NCI-H2081 treated with DMSO at 0.1 percent for 48 hours (cell line): ENCODE data around the gene SRL.
"Not testable (repeated sequence)": the region's sequence is repeated elsewhere in the genome, so short reads cannot be mapped to it uniquely, and the experiment has no call there.

Source experiments
- DNase-seq: peaks from one replicate; lab custom pipeline; 2025; lab: John Stamatoyannopoulos, UW

The SRL gene

GRCh38 chr16:4226251-4227039 lies 15.4 kb downstream of the SRL start:
- DNase-seq = no peak

- DNase-seq = no peak
These were observed 16.8 kb downstream of the SRL start for GRCh38 chr16:4225075-4225474.

- DNase-seq = no peak
These were observed 21.5 kb downstream of the SRL start for GRCh38 chr16:4220358-4220757.

GRCh38 chr16:4218202-4218601 lies 23.7 kb downstream of the SRL start:
- DNase-seq = no peak

GRCh38 chr16:4217204-4218131 lies 24.4 kb downstream of the SRL start:
- no peak for DNase-seq

GRCh38 chr16:4216596-4216995 lies 25.3 kb downstream of the SRL start:
- no peak for DNase-seq

- no peak for DNase-seq
These were observed 26.8 kb downstream of the SRL start for GRCh38 chr16:4215106-4215505.

- DNase-seq = no peak
These were observed 27.7 kb downstream of the SRL start for GRCh38 chr16:4214215-4214621.

GRCh38 chr16:4213737-4214136 lies 28.1 kb downstream of the SRL start:
- DNase-seq = no peak

GRCh38 chr16:4212934-4213296 lies 29.0 kb downstream of the SRL start:
- no peak for DNase-seq

GRCh38 chr16:4212211-4212933 lies 29.5 kb downstream of the SRL start:
- DNase-seq = no peak

- not testable (repeated sequence) for DNase-seq
These were observed 30.3 kb downstream of the SRL start for GRCh38 chr16:4211445-4212210.

- DNase-seq = no peak
These were observed 32.2 kb downstream of the SRL start for GRCh38 chr16:4209666-4210065.

GRCh38 chr16:4208341-4208751 lies 33.5 kb downstream of the SRL start:
- no peak for DNase-seq

- no peak for DNase-seq
These were observed 34.1 kb downstream of the SRL start for GRCh38 chr16:4207683-4208340.

GRCh38 chr16:4207229-4207628 lies 34.7 kb downstream of the SRL start:
- no peak for DNase-seq

- DNase-seq = no peak
These were observed 35.2 kb downstream of the SRL start for GRCh38 chr16:4206680-4207079.

GRCh38 chr16:4205971-4206370 lies 35.9 kb downstream of the SRL start:
- DNase-seq = no peak

GRCh38 chr16:4204521-4204920 lies 37.4 kb downstream of the SRL start:
- DNase-seq = no peak

GRCh38 chr16:4203748-4204147 lies 38.1 kb downstream of the SRL start:
- no peak for DNase-seq
